ENCODE measurements around the gene KRTAP5-9. TPM values are rescaled to one million over a fixed set of nuclear protein-coding genes. Genes with fewer than 3 reads are reported as not detected.

KRTAP5-9 gene
- total and polyA plus RNA-seq, 9 of the 15 experiments (the other 6 are each of a cell fraction or from before 2014, with no cell fraction given), result not detected

DNA sequence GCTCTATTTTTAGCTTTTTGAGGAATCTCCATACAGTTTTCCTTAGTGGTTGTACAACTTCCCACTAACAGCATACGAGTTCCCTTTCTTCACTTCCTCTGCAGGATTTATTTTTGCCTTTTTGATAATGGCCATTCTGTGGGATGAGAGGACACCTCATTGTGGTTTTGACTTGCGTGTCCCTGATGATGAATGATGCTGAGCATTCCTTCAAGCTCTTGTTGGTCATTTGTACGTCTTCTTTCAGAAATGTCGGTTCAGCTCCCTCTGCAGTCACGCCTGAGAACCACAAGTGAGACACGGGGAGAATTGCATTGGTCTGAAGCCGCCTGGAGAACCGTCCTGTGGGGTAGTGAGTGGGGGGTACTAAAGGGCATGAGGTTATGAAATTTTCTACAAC, 15.2 kb downstream of the KRTAP5-9 start (continued):
- TF ChIP-seq, protein P1, sequence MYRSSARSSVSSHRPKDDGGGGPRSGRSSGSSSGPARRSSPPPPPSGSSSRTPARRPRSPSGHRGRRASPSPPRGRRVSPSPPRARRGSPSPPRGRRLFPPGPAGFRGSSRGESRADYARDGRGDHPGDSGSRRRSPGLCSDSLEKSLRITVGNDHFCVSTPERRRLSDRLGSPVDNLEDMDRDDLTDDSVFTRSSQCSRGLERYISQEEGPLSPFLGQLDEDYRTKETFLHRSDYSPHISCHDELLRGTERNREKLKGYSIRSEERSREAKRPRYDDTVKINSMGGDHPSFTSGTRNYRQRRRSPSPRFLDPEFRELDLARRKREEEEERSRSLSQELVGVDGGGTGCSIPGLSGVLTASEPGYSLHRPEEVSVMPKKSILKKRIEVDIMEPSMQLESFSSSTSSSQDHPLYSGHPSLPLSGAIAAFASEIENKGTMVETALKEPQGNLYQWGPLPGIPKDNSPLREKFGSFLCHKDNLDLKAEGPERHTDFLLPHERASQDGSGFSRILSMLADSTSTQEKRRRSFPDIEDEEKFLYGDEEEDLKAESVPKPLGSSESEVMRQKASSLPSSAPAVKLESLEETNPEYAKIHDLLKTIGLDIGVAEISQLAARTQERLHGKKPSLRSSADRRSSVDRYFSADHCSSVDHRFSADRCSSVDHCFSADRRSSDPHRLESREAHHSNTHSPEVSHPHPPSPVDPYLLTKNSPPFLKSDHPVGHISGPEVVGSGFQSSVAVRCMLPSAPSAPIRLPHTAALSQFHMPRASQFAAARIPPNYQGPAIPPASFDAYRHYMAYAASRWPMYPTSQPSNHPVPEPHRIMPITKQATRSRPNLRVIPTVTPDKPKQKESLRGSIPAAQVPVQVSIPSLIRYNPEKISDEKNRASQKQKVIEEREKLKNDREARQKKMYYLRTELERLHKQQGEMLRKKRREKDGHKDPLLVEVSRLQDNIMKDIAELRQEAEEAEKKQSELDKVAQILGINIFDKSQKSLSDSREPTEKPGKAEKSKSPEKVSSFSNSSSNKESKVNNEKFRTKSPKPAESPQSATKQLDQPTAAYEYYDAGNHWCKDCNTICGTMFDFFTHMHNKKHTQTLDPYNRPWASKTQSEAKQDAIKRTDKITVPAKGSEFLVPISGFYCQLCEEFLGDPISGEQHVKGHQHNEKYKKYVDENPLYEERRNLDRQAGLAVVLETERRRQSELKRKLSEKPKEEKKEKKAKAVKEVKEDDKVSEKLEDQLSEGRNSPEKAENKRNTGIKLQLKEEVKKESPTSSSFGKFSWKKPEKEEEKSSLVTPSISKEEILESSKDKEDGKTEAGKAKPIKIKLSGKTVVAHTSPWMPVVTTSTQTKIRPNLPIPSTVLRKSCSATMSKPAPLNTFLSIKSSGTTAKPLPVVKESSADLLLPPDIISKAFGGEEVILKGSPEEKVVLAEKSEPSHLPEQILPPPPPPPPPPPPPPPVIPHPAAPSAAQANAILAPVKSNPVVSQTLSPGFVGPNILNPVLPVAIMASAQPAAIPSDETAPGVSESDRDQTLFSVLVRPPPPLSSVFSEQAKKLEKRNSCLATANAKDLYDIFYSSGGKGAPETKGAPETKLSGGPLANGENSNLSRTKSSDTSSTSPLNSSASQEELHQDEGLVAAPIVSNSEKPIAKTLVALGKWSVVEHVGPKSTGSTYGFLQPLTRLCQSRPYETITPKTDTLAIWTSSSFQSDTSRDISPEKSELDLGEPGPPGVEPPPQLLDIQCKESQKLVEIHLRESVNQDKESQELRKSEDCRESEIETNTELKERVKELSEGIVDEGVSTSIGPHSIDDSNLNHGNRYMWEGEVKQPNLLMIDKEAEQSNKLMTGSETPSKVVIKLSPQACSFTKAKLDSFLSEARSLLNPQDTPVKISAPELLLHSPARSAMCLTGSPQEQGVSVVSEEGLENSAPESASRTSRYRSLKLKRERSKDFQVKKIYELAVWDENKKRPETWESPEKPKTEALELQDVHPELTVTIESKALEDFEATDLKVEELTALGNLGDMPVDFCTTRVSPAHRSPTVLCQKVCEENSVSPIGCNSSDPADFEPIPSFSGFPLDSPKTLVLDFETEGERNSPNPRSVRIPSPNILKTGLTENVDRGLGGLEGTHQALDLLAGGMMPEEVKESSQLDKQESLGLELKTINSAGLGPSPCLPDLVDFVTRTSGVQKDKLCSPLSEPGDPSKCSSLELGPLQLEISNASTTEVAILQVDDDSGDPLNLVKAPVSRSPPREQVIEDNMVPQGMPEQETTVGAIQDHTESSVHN (IDR thresholded peaks at IDR 0.05; ENCODE audit: borderline replicate concordance in 1 of 2, low read depth in 1 of 2), result no peak
- TF ChIP-seq HDAC8 (tag; IDR thresholded peaks at IDR 0.05) (no peak), ZNF239 (CRISPR knock-in tag; IDR thresholded peaks at IDR 0.05) (no peak), ZNF830 (CRISPR knock-in tag; IDR thresholded peaks at IDR 0.05) (no peak), CREB3L1 (IDR thresholded peaks at IDR 0.05; ENCODE audit: borderline replicate concordance, low read depth) (no peak), CBFA2T2 (conservative IDR thresholded peaks at IDR 0.05) (no peak), SMARCC2 (IDR thresholded peaks at IDR 0.05; ENCODE audit: low read depth) (no peak), TFAM (CRISPR knock-in tag; conservative IDR thresholded peaks at IDR 0.05) (no peak), ESRRB (CRISPR knock-in tag; IDR thresholded peaks at IDR 0.05; ENCODE audit: borderline replicate concordance) (no peak), TCFL5 (CRISPR knock-in tag; conservative IDR thresholded peaks at IDR 0.05) (no peak), SIX5 (IDR thresholded peaks at IDR 0.05; ENCODE audit: borderline replicate concordance in 1 of 2, insufficient read depth in 1 of 2, low read depth in 1 of 2, low read length in 2 of 2) (no peak), ZNF175 (CRISPR knock-in tag; IDR thresholded peaks at IDR 0.05; ENCODE audit: low read depth) (no peak), EZH2 (IDR thresholded peaks at IDR 0.05; ENCODE audit: borderline replicate concordance, low read depth, low read length) (no peak), PHB (CRISPR knock-in tag; IDR thresholded peaks at IDR 0.05) (no peak)
- TF ChIP-seq, protein P2, sequence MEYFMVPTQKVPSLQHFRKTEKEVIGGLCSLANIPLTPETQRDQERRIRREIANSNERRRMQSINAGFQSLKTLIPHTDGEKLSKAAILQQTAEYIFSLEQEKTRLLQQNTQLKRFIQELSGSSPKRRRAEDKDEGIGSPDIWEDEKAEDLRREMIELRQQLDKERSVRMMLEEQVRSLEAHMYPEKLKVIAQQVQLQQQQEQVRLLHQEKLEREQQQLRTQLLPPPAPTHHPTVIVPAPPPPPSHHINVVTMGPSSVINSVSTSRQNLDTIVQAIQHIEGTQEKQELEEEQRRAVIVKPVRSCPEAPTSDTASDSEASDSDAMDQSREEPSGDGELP (CRISPR knock-in tag; IDR thresholded peaks at IDR 0.05; ENCODE audit: borderline replicate concordance), result no peak
- TF ChIP-seq, protein P3, sequence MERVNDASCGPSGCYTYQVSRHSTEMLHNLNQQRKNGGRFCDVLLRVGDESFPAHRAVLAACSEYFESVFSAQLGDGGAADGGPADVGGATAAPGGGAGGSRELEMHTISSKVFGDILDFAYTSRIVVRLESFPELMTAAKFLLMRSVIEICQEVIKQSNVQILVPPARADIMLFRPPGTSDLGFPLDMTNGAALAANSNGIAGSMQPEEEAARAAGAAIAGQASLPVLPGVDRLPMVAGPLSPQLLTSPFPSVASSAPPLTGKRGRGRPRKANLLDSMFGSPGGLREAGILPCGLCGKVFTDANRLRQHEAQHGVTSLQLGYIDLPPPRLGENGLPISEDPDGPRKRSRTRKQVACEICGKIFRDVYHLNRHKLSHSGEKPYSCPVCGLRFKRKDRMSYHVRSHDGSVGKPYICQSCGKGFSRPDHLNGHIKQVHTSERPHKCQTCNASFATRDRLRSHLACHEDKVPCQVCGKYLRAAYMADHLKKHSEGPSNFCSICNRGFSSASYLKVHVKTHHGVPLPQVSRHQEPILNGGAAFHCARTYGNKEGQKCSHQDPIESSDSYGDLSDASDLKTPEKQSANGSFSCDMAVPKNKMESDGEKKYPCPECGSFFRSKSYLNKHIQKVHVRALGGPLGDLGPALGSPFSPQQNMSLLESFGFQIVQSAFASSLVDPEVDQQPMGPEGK (CRISPR knock-in tag; IDR thresholded peaks at IDR 0.05; ENCODE audit: borderline replicate concordance), result no peak
